DND-41 (cell line): Measurements from ENCODE around the gene EEF1AKMT2.

ENCODE experiments used
- EZH2 ChIP-seq: IDR thresholded peaks from 3 replicates; pipeline ENCODE4 v1.6.1; 2012; ENCODE audit warnings: borderline replicate concordance, low read depth, mild to moderate bottlenecking, moderate library complexity, low read length, inconsistent platforms; ENCODE audit not compliant: severe bottlenecking
- TF ChIP-seq, protein P1 (sequence below): IDR thresholded peaks from 2 replicates; pipeline ENCODE4 v1.5.1; 2012; ENCODE audit warnings: borderline replicate concordance, low read length, moderate library complexity, mild to moderate bottlenecking; ENCODE audit not compliant: poor library complexity, severe bottlenecking; ENCODE audit errors: extremely low read depth

DNA sequence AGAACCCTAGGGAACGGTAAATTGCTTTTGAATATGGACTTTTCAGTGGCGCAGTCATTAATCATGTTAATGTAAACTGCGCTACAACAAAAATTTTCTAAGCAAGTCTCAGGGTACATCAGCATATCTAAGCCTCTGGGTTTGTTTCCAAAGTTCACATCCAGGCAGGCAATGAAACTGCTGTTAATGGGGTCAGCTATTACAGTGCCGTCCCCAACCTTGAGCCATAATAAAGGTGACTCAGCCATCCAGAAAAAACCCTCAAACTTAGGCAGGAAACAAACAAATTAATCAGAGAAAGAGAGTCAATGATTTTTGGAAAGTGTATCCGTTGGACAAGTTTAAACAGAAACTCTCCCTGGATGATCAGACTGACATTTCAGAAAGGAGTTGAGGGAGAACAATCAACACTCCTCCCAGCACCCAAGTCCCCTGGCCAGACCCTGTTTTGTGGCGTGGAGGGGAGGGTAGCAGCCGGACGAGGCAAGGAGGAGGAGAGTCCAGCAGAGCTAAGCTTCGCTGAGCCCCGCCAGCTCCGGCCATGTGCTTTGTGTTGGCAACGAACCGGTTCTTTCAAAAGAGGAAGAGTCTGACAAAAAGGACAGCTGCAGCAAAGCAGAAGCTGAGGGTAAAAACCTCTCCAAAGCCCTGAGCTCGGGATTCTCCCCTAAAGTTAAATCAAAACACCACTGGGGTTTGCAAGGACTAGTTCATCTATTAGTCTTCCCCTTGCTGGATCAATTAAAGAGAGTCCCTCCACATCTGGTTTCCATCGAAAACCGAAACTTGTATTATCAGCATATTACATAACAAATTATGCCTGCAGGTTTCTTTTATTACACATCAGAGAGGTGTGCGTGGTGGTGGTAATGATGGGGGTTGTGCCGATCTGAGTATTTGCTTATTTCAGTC is 51.1 kb downstream of the EEF1AKMT2 start:
- TF ChIP-seq, protein P1, sequence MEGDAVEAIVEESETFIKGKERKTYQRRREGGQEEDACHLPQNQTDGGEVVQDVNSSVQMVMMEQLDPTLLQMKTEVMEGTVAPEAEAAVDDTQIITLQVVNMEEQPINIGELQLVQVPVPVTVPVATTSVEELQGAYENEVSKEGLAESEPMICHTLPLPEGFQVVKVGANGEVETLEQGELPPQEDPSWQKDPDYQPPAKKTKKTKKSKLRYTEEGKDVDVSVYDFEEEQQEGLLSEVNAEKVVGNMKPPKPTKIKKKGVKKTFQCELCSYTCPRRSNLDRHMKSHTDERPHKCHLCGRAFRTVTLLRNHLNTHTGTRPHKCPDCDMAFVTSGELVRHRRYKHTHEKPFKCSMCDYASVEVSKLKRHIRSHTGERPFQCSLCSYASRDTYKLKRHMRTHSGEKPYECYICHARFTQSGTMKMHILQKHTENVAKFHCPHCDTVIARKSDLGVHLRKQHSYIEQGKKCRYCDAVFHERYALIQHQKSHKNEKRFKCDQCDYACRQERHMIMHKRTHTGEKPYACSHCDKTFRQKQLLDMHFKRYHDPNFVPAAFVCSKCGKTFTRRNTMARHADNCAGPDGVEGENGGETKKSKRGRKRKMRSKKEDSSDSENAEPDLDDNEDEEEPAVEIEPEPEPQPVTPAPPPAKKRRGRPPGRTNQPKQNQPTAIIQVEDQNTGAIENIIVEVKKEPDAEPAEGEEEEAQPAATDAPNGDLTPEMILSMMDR = no peak
- no peak for TF ChIP-seq EZH2
